Stomach smooth muscle (tissue), 2 donors: ENCODE measurements around the gene OSBPL9.
"Not testable (repeated sequence)": the region's sequence is repeated elsewhere in the genome, so short reads cannot be mapped to it uniquely, and the experiment has no call there.

ENCODE experiments used
- H3K27ac ChIP-seq: one replicate; pipeline ENCODE4 v1.7.0; 2013; ENCODE audit warnings: mild to moderate bottlenecking, low read length, inconsistent platforms
- H3K27me3 ChIP-seq, 2 donors: one replicate each; pipeline ENCODE4 v1.7.0; 2013; ENCODE audit warnings: low read length in 2 of 2; ENCODE audit not compliant: insufficient read depth in 2 of 2, control insufficient read depth in 1 of 2
- H3K36me3 ChIP-seq, 2 donors: one replicate each; pipeline ENCODE4 v1.7.0; 2013; ENCODE audit warnings: low read length in 2 of 2; ENCODE audit not compliant: control insufficient read depth in 2 of 2, insufficient read depth in 2 of 2
- H3K4me1 ChIP-seq: one replicate; pipeline ENCODE4 v1.7.0; 2013; ENCODE audit warnings: low read length; ENCODE audit not compliant: control insufficient read depth, insufficient read depth
- H3K4me3 ChIP-seq, 2 donors: one replicate each; pipeline ENCODE4 v1.7.0; 2013; ENCODE audit warnings: low read length in 2 of 2
- H3K9ac ChIP-seq, 2 donors: one replicate each; pipeline ENCODE4 v1.7.0; 2013; ENCODE audit warnings: low read length in 2 of 2, mild to moderate bottlenecking in 1 of 2
- H3K9me3 ChIP-seq, 2 donors: one replicate each; pipeline ENCODE4 v1.7.0; 2013; ENCODE audit warnings: low read length in 2 of 2; ENCODE audit not compliant: control insufficient read depth in 2 of 2
- donor health status: healthy.
- donor health status: Pancreatic carcinoma.

The OSBPL9 gene

DNA sequence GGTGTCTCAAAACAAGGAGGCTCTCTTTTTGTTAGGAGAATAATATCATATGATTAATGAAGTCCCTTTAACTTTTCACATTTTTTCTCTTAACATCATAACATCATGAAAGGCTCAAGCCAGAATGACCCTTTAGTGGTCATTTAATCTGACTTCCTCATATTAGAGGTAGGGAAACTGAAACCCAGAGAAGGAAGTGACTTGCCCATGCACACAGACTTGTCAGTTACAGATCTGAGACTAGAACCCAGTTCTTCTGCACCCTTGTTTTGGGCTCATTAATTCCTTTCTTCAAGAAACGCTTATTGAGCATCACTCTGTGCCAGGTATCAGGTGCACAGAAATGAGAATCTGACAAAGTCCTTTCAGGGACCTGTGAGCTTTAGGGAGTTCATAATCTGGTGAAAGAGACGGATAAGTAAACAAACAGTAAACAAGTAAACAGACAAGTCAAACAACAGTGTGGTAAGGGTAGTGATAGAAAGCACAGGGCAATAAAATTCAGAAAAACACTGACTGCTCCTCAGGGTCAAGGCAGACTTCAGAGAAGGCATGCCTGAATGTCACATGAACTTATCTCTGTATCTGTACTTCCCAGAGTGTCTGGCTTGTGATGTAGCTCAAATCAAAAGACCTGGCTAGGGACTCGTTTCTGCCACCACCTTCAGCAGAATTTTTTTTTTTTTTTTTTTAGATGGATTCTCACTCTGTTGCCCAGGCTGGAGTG, 38.3 kb upstream of the OSBPL9 start:
- H3K36me3 ChIP-seq: no peaks in the 10 kb centered on the region
- no peak overlapping the region for H3K9ac ChIP-seq
- H3K4me1 ChIP-seq: no peaks in the 10 kb centered on the region
- H3K27me3 ChIP-seq: no peaks in the 10 kb centered on the region
- no peak overlapping the region for H3K27ac ChIP-seq
- H3K9me3 ChIP-seq: no peaks in the 10 kb centered on the region
- no peak overlapping the region for H3K4me3 ChIP-seq

DNA sequence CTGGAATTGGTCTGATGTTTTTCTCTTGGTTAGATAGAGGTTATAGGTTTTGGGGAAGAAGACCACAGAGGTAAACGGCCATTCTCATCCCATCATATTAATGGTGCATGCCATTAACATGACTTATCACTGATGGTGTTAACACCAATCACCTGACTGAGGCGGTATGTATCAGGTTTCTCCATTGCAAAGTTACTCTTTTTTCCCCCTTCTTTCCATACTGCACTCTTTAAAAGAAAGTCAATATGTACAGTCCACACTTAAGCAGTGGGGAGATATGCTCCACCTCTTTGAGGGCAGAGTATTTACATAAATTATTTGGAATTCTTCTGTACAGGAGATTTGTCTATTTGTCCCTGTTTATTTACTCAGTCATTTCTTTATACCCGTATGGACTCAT, 35.7 kb upstream of the OSBPL9 start:
- Histone ChIP-seq H3K9ac (no peak overlapping the region), H3K4me1 (peaks cover 3% of the 10 kb centered on the region), H3K27me3 (no peaks in the 10 kb centered on the region), H3K4me3 (no peak overlapping the region), H3K9me3 (no peaks in the 10 kb centered on the region), H3K36me3 (no peaks in the 10 kb centered on the region), H3K27ac (no peak overlapping the region)

DNA sequence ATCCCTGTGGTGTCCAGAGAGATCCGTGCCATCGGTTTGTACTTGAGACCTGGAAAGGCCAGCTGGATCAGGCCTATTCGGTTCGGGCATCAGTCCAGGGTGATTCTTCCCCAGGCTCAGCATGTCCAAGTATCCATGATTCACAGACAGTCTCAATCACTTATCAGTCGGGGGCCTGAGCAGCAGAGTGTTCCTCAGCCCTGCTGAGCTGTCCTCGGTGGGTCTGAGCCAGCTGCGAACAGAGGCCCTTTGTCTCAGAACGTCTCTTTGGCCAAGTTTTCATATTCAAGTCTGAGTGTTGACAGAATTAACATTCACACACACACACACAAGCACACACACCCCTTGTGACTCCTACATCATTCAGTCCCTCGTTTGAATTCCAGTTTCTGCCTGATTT, 33.4 kb upstream of the OSBPL9 start:
- Histone ChIP-seq H3K36me3 (no peaks in the 10 kb centered on the region), H3K27ac (no peak overlapping the region), H3K9ac (no peak overlapping the region), H3K9me3 (no peaks in the 10 kb centered on the region), H3K4me1 (peaks cover 3% of the 10 kb centered on the region), H3K27me3 (no peaks in the 10 kb centered on the region), H3K4me3 (no peak overlapping the region)

DNA sequence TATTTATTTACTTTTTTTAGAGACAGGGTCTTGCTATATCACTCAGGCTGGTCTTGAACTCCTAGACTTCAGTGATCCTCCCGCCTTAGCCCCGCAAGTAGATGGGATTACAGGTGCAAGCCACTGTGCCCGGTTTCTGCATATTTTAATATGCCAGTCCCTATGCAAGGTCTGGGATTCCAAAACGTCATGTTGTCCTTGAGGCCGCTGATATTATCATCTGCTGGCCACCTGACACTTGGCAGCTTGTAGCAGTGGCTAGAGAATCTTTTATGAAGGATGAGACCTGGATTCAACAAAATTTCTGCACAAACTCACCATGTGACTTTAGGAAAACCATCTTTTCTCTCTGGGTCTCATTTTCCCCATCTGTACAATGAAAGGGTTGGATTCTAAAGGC, 32.9 kb upstream of the OSBPL9 start:
- Histone ChIP-seq H3K27ac (no peak overlapping the region), H3K9ac (no peak overlapping the region), H3K36me3 (no peaks in the 10 kb centered on the region), H3K4me1 (peaks cover 3% of the 10 kb centered on the region), H3K4me3 (no peak overlapping the region), H3K27me3 (no peaks in the 10 kb centered on the region), H3K9me3 (no peaks in the 10 kb centered on the region)

DNA sequence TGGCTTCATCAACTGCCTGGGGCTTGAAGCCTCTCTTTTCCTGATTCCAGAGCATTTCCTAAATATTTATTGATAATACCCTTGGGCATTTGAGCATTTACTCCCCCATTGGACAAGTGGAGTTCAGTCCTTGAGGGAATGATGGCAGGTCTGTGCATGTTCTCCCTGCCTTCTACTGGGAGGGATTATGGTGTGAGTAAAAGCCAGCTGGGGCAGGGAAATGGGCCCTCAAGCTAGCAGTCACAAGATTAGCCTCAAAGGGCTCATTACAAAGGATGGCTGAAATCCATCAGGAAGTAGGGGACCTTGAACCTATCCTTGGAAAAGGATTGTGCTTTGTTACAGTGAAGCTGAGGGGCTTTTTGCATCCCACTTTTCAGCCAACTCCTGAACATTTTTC, 24.2 kb upstream of the OSBPL9 start:
- Histone ChIP-seq H3K9me3 (no peaks in the 10 kb centered on the region), H3K4me3 (no peak overlapping the region), H3K4me1 (no peaks in the 10 kb centered on the region), H3K27me3 (no peaks in the 10 kb centered on the region), H3K9ac (no peak overlapping the region), H3K36me3 (no peaks in the 10 kb centered on the region), H3K27ac (no peak overlapping the region)

DNA sequence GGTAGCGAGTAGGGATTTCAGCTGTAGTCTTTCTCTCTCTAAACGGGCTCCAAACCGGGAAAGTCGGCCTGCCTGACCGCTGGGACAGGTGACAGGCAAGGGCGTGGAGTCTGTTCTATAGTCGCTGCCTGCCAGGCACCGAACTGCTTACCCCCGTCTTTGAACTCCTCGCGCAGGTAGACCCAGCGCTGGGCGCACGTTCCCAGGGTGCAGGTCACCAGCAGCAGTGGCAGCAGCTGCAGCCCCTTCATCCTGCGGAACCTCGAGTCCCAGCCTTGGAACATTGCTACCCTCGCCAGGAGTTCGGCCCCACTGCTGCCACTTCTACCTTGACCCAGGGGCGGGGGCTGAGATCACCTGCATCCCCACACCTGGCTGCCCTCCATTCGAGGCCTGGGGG, 22.2 kb upstream of the OSBPL9 start:
- Histone ChIP-seq H3K4me1 (no peaks in the 10 kb centered on the region), H3K9ac (no peak overlapping the region), H3K4me3 (no peak overlapping the region), H3K27ac (no peak overlapping the region), H3K36me3 (no peaks in the 10 kb centered on the region), H3K27me3 (no peaks in the 10 kb centered on the region), H3K9me3 (no peaks in the 10 kb centered on the region)

DNA sequence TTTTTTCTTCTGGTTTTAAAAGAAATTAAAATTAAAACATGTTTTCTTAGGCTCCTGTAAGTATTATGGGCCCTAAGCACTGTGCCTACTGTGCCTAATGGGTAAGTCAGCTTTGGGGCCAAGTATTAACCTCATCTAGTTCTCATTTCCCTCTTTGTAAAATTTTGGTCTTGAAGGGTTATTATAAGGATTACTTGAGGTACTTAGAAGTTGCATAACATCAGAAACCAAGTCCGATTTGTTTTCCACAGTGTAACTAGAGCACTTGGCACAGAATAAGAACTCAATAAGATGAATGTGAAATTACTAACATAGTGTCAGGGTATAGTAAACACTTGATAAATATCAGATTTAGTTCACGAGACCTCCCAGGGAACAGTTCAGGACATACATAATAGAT, 16.4 kb upstream of the OSBPL9 start:
- H3K27ac ChIP-seq: no peak overlapping the region
- H3K27me3 ChIP-seq: no peaks in the 10 kb centered on the region
- H3K36me3 ChIP-seq: no peaks in the 10 kb centered on the region
- no peaks in the 10 kb centered on the region for H3K4me1 ChIP-seq
- no peak overlapping the region for H3K4me3 ChIP-seq
- H3K9ac ChIP-seq: no peak overlapping the region
- no peaks in the 10 kb centered on the region for H3K9me3 ChIP-seq

DNA sequence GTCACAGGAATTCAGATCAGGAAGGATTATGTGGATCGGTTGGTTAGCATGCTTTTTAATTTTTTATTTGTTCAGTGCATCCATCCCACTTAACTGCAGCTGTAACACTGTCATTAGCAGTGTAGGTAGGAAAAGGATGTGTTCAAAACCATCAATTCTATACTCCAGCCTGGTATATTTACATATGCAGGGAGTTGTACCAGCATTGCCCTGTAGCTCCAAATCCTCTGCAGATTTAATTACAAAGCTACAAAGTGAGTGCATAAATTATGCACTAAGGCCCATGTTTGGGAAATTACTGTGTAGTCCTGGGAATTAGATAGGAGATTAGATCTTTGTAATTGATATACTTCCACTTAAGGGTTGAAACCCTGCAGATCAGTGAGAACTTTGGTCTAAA, 15.9 kb upstream of the OSBPL9 start:
- H3K4me1 ChIP-seq: no peaks in the 10 kb centered on the region
- no peak overlapping the region for H3K27ac ChIP-seq
- no peaks in the 10 kb centered on the region for H3K36me3 ChIP-seq
- H3K9ac ChIP-seq: no peak overlapping the region
- no peak overlapping the region for H3K4me3 ChIP-seq
- H3K27me3 ChIP-seq: no peaks in the 10 kb centered on the region
- H3K9me3 ChIP-seq: no peaks in the 10 kb centered on the region

DNA sequence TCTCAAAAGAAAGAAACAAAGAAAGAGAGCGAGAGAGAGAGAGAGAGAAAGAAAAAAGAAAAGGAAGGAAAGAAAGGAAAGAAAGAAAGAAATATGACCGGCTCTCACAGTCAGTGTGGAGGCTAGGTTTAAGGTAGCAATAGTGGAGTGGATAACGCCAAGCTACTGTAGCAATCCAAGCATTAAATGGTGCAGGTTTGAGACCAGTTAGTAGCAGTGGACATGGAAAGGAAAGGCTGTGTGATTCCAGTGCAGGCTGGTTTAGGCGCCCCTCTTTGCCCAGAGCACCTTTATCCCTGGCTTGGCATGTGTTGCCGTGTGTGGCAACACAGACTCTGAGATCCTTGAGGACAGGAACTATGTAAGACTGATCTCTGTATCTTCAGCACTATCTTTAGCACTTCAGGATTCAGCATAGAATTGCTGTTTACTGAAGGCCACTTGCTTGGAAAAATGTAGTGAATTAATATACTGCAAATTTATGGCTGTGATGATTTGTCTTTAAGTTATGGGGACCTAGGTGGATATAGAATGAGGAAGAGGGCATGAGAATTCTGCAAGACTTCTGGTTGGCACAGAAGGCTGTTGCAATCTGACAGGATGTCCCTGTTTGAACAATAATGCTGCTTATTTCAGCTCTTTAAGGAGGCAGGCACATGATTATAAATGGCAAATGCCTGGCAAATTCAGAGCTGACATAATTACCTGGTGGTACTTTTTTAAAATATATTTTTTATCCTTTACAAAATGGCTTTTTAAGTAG, 10.8 kb upstream of the OSBPL9 start:
- Histone ChIP-seq H3K9me3 (no peaks in the 10 kb centered on the region), H3K36me3 (no peaks in the 10 kb centered on the region), H3K27me3 (no peaks in the 10 kb centered on the region), H3K4me3 (no peak overlapping the region), H3K4me1 (no peaks in the 10 kb centered on the region), H3K9ac (no peak overlapping the region), H3K27ac (no peak overlapping the region)

DNA sequence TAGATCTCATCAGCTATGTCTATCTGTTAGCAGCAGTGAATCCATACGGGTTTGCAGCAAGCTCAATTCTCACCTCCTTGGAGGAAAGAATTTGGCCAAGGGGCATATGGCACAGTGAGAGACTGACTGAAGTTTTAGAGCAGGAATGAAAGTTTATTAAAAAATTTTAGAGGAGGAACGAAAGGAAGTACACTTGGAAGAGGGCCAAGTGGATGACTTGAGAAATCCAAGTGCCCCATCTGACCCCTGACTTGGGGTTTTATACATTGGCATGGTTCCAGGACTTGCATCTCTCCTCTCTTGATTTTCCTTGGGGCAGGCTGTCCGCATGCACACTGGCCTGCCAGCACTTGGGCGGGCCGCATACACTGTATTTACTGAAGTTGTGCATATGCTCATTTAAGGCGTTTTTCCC, 9.2 kb upstream of the OSBPL9 start:
- H3K27me3 ChIP-seq: no peaks in the 10 kb centered on the region
- H3K4me1 ChIP-seq: no peaks in the 10 kb centered on the region
- H3K27ac ChIP-seq: no peak overlapping the region
- H3K36me3 ChIP-seq: no peaks in the 10 kb centered on the region
- H3K4me3 ChIP-seq: no peak overlapping the region
- H3K9me3 ChIP-seq: no peaks in the 10 kb centered on the region
- H3K9ac ChIP-seq: no peak overlapping the region

DNA sequence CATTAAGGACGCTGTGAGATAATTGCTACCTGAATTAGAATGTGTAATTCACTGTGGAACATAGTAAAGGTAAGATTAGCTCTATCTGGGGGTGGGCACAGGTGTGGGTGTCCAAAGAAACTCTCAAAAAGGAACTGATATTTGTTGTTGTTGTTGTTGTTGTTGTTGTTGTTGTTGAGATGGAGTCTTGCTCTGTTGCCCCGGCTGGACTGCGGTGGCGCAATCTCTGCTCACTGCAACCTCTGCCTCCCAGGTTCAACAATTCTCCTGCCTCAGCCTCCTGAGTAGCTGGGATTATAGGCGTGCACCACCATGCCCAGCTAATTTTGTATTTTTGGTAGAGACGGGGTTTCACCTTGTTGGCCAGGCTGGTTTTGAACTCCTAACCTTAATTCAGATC, 6.8 kb upstream of the OSBPL9 start:
- H3K36me3 ChIP-seq, H3K27me3 ChIP-seq, H3K9ac ChIP-seq, H3K4me1 ChIP-seq, H3K27ac ChIP-seq, H3K4me3 ChIP-seq, H3K9me3 ChIP-seq: not testable (repeated sequence)
